HG03175 (cell line): ENCODE data around the gene DPH5.
"Not testable (repeated sequence)": the region's sequence is repeated elsewhere in the genome, so short reads cannot be mapped to it uniquely, and the experiment has no call there.

ENCODE experiments used
- ATAC-seq: cut with Tn5 transposase; IDR thresholded peaks from one replicate; pipeline ENCODE4 v1.9.1; 2021; ENCODE audit warnings: mild to moderate bottlenecking, moderate library complexity; ENCODE audit not compliant: unreplicated experiment

The DPH5 gene

GRCh38 chr1:100946064-100946463, 79.5 kb downstream of the DPH5 start:
- not testable (repeated sequence) for ATAC-seq

GRCh38 chr1:100943533-100943932, 82.1 kb downstream of the DPH5 start:
- no peak for ATAC-seq

- no peak for ATAC-seq
These were observed 83.1 kb downstream of the DPH5 start for GRCh38 chr1:100942304-100943046.

GRCh38 chr1:100941580-100942216, 83.9 kb downstream of the DPH5 start:
- no peak for ATAC-seq

GRCh38 chr1:100941098-100941527, 84.5 kb downstream of the DPH5 start:
- no peak for ATAC-seq
